Thyroid gland (tissue), 4 donors: ENCODE results near the gene ITGA2B.

Experiments
- POLR2A ChIP-seq, 2 donors: fragments of 450-650 bp; IDR thresholded peaks; one replicate each; pipeline ENCODE4 v1.6.1; 2017; ENCODE audit warnings: antibody characterized with exemption in 2 of 2, mild to moderate bottlenecking in 2 of 2, moderate library complexity in 1 of 2
- TF ChIP-seq, protein P1 (sequence below), 6 experiments: fragments of 200-600 bp in 3 of 6; fragments of 450-650 bp in 3 of 6; sonication (generic) in 3 of 6; IDR thresholded peaks; one replicate each; pipeline ENCODE4 v1.5.1; 2016 to 2019; ENCODE audit warnings: antibody characterized with exemption in 6 of 6, mild to moderate bottlenecking in 2 of 6, inconsistent platforms in 1 of 6, moderate library complexity in 1 of 6

DNA sequence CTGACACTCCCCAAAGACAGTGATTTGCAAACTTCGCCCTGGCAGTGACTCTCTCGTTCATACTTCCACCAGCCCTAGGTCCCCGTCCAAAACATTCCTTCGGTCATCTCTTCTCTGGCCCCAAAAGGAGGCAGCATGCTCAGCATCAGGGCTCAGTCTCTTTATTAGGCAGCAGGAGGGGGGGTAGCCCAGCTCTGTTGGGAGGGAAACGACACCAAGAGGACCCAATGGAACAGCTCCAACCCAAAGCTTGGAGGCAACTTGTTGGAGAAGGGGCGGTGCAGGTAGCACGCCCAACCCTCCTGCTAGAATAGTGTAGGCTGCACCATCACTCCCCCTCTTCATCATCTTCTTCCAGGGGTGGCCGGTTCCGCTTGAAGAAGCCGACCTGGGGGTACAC lies 17.4 kb downstream of the ITGA2B start:
- no peak for TF ChIP-seq POLR2A (IDR thresholded peaks at IDR 0.05)
- TF ChIP-seq, protein P1, sequence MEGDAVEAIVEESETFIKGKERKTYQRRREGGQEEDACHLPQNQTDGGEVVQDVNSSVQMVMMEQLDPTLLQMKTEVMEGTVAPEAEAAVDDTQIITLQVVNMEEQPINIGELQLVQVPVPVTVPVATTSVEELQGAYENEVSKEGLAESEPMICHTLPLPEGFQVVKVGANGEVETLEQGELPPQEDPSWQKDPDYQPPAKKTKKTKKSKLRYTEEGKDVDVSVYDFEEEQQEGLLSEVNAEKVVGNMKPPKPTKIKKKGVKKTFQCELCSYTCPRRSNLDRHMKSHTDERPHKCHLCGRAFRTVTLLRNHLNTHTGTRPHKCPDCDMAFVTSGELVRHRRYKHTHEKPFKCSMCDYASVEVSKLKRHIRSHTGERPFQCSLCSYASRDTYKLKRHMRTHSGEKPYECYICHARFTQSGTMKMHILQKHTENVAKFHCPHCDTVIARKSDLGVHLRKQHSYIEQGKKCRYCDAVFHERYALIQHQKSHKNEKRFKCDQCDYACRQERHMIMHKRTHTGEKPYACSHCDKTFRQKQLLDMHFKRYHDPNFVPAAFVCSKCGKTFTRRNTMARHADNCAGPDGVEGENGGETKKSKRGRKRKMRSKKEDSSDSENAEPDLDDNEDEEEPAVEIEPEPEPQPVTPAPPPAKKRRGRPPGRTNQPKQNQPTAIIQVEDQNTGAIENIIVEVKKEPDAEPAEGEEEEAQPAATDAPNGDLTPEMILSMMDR (IDR thresholded peaks at IDR 0.05): no peak
